Measurements from ENCODE around the gene NPIPB8.
A peak's percentile ranks its signal among the peaks of the same experiment; 100 is the strongest.
"Not testable (repeated sequence)": the region's sequence is repeated elsewhere in the genome, so short reads cannot be mapped to it uniquely, and the experiment has no call there.

Gene NPIPB8

GRCh38 chr16:28601589-28601988 lies 36.3 kb upstream of the NPIPB8 start:
- H3K4me1 Mint-ChIP-seq, H3K4me3 Mint-ChIP-seq, H3K27me3 Mint-ChIP-seq, DNase-seq, H3K9me3 Mint-ChIP-seq, H3K36me3 Mint-ChIP-seq, CTCF ChIA-PET, H3K27ac Mint-ChIP-seq: not testable (repeated sequence)

- DNase-seq, CTCF ChIA-PET: not testable (repeated sequence)
These were observed 35.8 kb upstream of the NPIPB8 start for GRCh38 chr16:28602062-28602461.

GRCh38 chr16:28602529-28602928 lies 35.3 kb upstream of the NPIPB8 start:
- Mint-ChIP-seq H3K4me3 (no peak overlapping the region), H3K9me3 (no peaks in the 10 kb centered on the region), H3K27ac (no peak overlapping the region), H3K36me3 (no peaks in the 10 kb centered on the region), H3K27me3 (no peaks in the 10 kb centered on the region), H3K4me1 (no peaks in the 10 kb centered on the region)
- DNase-seq, result no peak
- CTCF ChIA-PET, result no interaction called here

More at GRCh38 chr16:28602062-28602461, 35.8 kb upstream of the NPIPB8 start:
- H3K27me3 Mint-ChIP-seq, H3K36me3 Mint-ChIP-seq, H3K9me3 Mint-ChIP-seq, H3K4me1 Mint-ChIP-seq, H3K4me3 Mint-ChIP-seq, H3K27ac Mint-ChIP-seq: not testable (repeated sequence)

- H3K4me3 Mint-ChIP-seq, result no peak overlapping the region
- CTCF ChIA-PET, result no interaction called here
- no peak overlapping the region for H3K27ac Mint-ChIP-seq
These were observed 34.3 kb upstream of the NPIPB8 start for GRCh38 chr16:28603381-28604185.

GRCh38 chr16:28604186-28604565 lies 33.7 kb upstream of the NPIPB8 start:
- no peak for DNase-seq
- H3K4me3 Mint-ChIP-seq, result no peak overlapping the region
- no peaks in the 10 kb centered on the region for H3K9me3 Mint-ChIP-seq
- H3K4me1 Mint-ChIP-seq, result no peaks in the 10 kb centered on the region
- no peak overlapping the region for H3K27ac Mint-ChIP-seq
- H3K27me3 Mint-ChIP-seq, result no peaks in the 10 kb centered on the region
- CTCF ChIA-PET, result no interaction called here
- no peaks in the 10 kb centered on the region for H3K36me3 Mint-ChIP-seq

More at GRCh38 chr16:28603381-28604185, 34.3 kb upstream of the NPIPB8 start:
- Mint-ChIP-seq H3K4me1 (no peaks in the 10 kb centered on the region), H3K27me3 (no peaks in the 10 kb centered on the region), H3K36me3 (no peaks in the 10 kb centered on the region), H3K9me3 (no peaks in the 10 kb centered on the region)
- DNase-seq, result no peak

GRCh38 chr16:28606291-28607115 lies 31.4 kb upstream of the NPIPB8 start:
- peaks cover 20% of the 10 kb centered on the region for H3K4me1 Mint-ChIP-seq

GRCh38 chr16:28607116-28607623 lies 30.7 kb upstream of the NPIPB8 start:
- no peaks in the 10 kb centered on the region for H3K9me3 Mint-ChIP-seq
- H3K4me1 Mint-ChIP-seq, result peaks cover 20% of the 10 kb centered on the region
- H3K27ac Mint-ChIP-seq, result no peak overlapping the region
- no peaks in the 10 kb centered on the region for H3K36me3 Mint-ChIP-seq
- H3K27me3 Mint-ChIP-seq, result no peaks in the 10 kb centered on the region
- CTCF ChIA-PET, result no interaction called here
- DNase-seq, result no peak
- no peak overlapping the region for H3K4me3 Mint-ChIP-seq

More at GRCh38 chr16:28606291-28607115, 31.4 kb upstream of the NPIPB8 start:
- Mint-ChIP-seq H3K36me3 (no peaks in the 10 kb centered on the region), H3K27me3 (no peaks in the 10 kb centered on the region), H3K4me3 (no peak overlapping the region), H3K9me3 (no peaks in the 10 kb centered on the region), H3K27ac (peak overlapping the region; percentile 37)
- DNase-seq, result no peak
- CTCF ChIA-PET, result no interaction called here

GRCh38 chr16:28607681-28608495 lies 30.0 kb upstream of the NPIPB8 start:
- H3K4me1 Mint-ChIP-seq, result peaks cover 20% of the 10 kb centered on the region
- H3K36me3 Mint-ChIP-seq, H3K4me3 Mint-ChIP-seq, H3K27me3 Mint-ChIP-seq, H3K27ac Mint-ChIP-seq, DNase-seq, H3K9me3 Mint-ChIP-seq, CTCF ChIA-PET: not testable (repeated sequence)

GRCh38 chr16:28608496-28608808 lies 29.4 kb upstream of the NPIPB8 start:
- H3K9me3 Mint-ChIP-seq, DNase-seq, H3K4me3 Mint-ChIP-seq, CTCF ChIA-PET, H3K36me3 Mint-ChIP-seq, H3K27me3 Mint-ChIP-seq, H3K27ac Mint-ChIP-seq: not testable (repeated sequence)
- H3K4me1 Mint-ChIP-seq, result peaks cover 20% of the 10 kb centered on the region

GRCh38 chr16:28608867-28609596 lies 28.8 kb upstream of the NPIPB8 start:
- H3K9me3 Mint-ChIP-seq, DNase-seq, H3K27me3 Mint-ChIP-seq, H3K36me3 Mint-ChIP-seq, CTCF ChIA-PET, H3K4me3 Mint-ChIP-seq, H3K27ac Mint-ChIP-seq: not testable (repeated sequence)
- peaks cover 20% of the 10 kb centered on the region for H3K4me1 Mint-ChIP-seq

- Mint-ChIP-seq H3K4me1 (peaks cover 20% of the 10 kb centered on the region), H3K9me3 (no peaks in the 10 kb centered on the region), H3K36me3 (no peaks in the 10 kb centered on the region), H3K27me3 (no peaks in the 10 kb centered on the region), H3K4me3 (peak within 1 kb of the TSS; percentile 23), H3K27ac (peak within 1 kb of the TSS; percentile 10)
- DNase-seq, result no peak
- CTCF ChIA-PET, result no interaction called here
These were observed 28.0 kb upstream of the NPIPB8 start, which contains the start of gene SULT1A1 for GRCh38 chr16:28609631-28610594. Gene SULT1A1, minus strand, starts transcription at chr16:28610044. Its CDS starts 1,189 bp downstream, at chr16:28608855.

GRCh38 chr16:28610595-28611191 lies 27.2 kb upstream of the NPIPB8 start:
- Mint-ChIP-seq H3K27ac (peak overlapping the region; percentile 10), H3K9me3 (no peaks in the 10 kb centered on the region), H3K4me1 (peaks cover 20% of the 10 kb centered on the region), H3K4me3 (no peak overlapping the region), H3K36me3 (no peaks in the 10 kb centered on the region), H3K27me3 (no peaks in the 10 kb centered on the region)
- CTCF ChIA-PET, result no interaction called here
- no peak for DNase-seq
